GM18505 (cell line): ENCODE results near the gene SPHK1.

Source experiments
- ATAC-seq: cut with Tn5 transposase; IDR thresholded peaks from one replicate; pipeline ENCODE4 v1.9.1; 2021; ENCODE audit not compliant: unreplicated experiment
- POLR2A ChIP-seq: IDR thresholded peaks from 4 replicates; pipeline ENCODE4 v1.6.1; 2011; ENCODE audit warnings: borderline replicate concordance; ENCODE audit not compliant: insufficient read depth, insufficient read length; ENCODE audit errors: extremely low read depth

Gene SPHK1

DNA sequence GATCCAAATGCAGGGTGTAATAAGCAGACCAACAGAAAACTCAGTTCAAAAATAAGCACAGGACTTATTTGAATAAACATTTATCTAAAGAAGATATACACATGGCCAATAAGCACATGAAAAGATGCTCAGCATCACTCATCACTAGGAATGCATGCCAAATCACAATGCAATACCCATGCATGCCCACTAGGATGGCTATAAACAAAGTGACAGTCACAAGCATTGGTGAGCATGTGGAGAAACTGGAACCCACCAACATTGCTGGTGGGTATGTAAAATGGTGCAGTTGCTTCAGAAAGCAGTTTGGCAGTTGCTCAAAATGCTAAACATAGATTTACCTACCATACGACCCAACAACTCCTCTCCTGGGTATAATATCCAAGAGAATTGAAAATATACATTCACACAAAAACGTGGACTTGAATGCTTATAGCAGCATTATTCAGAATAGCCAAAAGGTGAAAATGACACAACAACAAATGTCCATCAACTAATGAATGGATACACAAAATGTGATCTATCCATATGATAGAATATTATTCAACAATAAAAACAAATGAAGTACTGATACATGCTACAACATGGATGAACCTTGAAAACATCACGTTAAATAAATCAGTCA, 48.4 kb downstream of the SPHK1 start:
- no peak for TF ChIP-seq POLR2A
- ATAC-seq = no peak

DNA sequence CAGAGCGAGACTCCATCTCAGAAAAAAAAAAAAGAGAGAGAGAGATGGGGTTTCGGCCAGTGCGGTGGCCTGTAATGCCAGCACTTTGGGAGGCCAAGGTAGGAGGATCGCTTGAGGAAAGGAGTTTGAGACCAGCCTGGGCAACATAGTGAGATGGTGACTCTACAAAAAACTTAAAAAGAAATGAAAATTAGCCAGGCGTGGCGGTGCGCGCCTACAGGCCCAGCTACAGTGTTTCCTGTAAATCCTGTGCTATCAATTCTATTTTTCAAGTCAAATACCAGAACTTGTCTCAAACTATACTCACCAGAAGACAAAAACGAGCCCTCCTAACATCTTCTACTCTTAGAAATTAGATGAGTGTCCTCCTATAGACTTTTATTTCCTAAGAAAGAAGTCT, 49.3 kb downstream of the SPHK1 start:
- ATAC-seq = no peak
- TF ChIP-seq POLR2A = no peak

DNA sequence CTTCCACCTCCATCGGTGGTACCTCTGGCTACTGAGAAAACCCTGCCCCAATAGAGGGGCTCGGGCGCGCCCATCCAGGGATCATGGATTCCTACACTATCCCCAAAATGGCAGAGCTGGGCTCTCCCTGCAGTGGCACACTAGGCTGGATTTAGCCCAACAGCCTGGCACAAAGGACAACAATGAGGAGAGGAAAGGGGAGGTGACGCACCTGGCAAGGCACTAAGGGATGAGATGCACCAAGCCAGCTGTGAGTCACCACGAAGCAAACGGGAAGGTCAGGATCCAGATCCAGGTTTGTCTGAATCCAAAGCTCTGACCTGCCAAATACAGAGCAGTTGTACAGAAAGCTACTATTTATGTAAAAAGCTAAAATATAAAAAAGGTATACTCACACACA, 50.5 kb downstream of the SPHK1 start:
- ATAC-seq = no peak
- no peak for TF ChIP-seq POLR2A

DNA sequence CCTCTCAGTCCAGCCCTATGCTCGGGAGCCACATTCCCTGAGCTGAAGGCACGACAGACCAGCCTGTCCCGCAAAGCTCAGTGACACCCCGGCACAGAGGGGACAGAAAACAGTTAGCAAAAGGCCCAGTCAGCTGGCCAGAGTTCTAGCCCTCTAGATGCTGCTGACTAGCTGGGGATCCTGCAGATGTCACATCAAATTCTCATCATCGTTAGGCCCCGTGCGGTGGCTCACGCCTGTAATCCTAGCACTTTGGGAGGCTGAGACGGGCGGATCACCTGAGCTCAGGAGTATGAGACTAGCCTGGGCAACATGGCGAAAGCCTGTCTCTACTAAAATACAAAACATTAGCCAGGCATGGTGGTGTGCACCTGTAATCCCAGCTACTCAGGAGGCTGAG, 51.3 kb downstream of the SPHK1 start:
- TF ChIP-seq POLR2A = no peak
- no peak for ATAC-seq
